Subcutaneous abdominal adipose tissue (tissue), 5 donors: ENCODE measurements around the gene FNDC1.

Experiments used
- H3K27ac ChIP-seq: one replicate; pipeline ENCODE4 v1.7.0; 2013; ENCODE audit warnings: low read depth, mild to moderate bottlenecking, inconsistent platforms, low read length, moderate library complexity
- H3K27me3 ChIP-seq, 5 donors: one replicate each; pipeline ENCODE4 v1.7.0; 2013; ENCODE audit warnings: low read length in 5 of 5, inconsistent platforms in 1 of 5; ENCODE audit not compliant: control insufficient read depth in 5 of 5, insufficient read depth in 4 of 5
- H3K36me3 ChIP-seq, 5 donors: one replicate each; pipeline ENCODE4 v1.7.0; 2013; ENCODE audit warnings: low read length in 5 of 5; ENCODE audit not compliant: control insufficient read depth in 5 of 5, insufficient read depth in 5 of 5
- H3K4me1 ChIP-seq, 5 donors: one replicate each; pipeline ENCODE4 v1.7.0; 2013; ENCODE audit warnings: low read length in 5 of 5, mild to moderate bottlenecking in 3 of 5, moderate library complexity in 1 of 5; ENCODE audit not compliant: control insufficient read depth in 5 of 5, insufficient read depth in 5 of 5
- H3K4me3 ChIP-seq, 5 donors: one replicate each; pipeline ENCODE4 v1.7.0; 2013; ENCODE audit warnings: low read length in 5 of 5, low read depth in 1 of 5
- H3K9ac ChIP-seq, 5 donors: one replicate each; pipeline ENCODE4 v1.7.0; 2013; ENCODE audit warnings: low read length in 5 of 5, mild to moderate bottlenecking in 4 of 5, moderate library complexity in 3 of 5
- H3K9me3 ChIP-seq, 5 donors: one replicate each; pipeline ENCODE4 v1.7.0; 2013; ENCODE audit warnings: low read length in 5 of 5; ENCODE audit not compliant: control insufficient read depth in 5 of 5
- donor health status: healthy.
- donor health status: healthy.
- donor health status: healthy.
- donor health status: healthy.
- donor health status: healthy.

FNDC1 gene

GRCh38 chr6:159299566-159299965, 130.4 kb downstream of the FNDC1 start:
- no peaks in the 10 kb centered on the region for H3K9me3 ChIP-seq
- H3K4me3 ChIP-seq = no peak overlapping the region
- H3K27ac ChIP-seq = no peak overlapping the region
- no peaks in the 10 kb centered on the region for H3K36me3 ChIP-seq
- H3K9ac ChIP-seq = no peak overlapping the region
- H3K27me3 ChIP-seq = no peaks in the 10 kb centered on the region
- H3K4me1 ChIP-seq = no peaks in the 10 kb centered on the region

- no peak overlapping the region for H3K27ac ChIP-seq
- no peaks in the 10 kb centered on the region for H3K36me3 ChIP-seq
- peaks cover 0 to 11% (median 8%) of the 10 kb centered on the region in 5 donors for H3K4me1 ChIP-seq
- no peak overlapping the region for H3K9ac ChIP-seq
- H3K27me3 ChIP-seq = no peaks in the 10 kb centered on the region
- H3K9me3 ChIP-seq = no peaks in the 10 kb centered on the region
- no peak overlapping the region for H3K4me3 ChIP-seq
Observed at GRCh38 chr6:159301277-159301676, 132.1 kb downstream of the FNDC1 start.

DNA sequence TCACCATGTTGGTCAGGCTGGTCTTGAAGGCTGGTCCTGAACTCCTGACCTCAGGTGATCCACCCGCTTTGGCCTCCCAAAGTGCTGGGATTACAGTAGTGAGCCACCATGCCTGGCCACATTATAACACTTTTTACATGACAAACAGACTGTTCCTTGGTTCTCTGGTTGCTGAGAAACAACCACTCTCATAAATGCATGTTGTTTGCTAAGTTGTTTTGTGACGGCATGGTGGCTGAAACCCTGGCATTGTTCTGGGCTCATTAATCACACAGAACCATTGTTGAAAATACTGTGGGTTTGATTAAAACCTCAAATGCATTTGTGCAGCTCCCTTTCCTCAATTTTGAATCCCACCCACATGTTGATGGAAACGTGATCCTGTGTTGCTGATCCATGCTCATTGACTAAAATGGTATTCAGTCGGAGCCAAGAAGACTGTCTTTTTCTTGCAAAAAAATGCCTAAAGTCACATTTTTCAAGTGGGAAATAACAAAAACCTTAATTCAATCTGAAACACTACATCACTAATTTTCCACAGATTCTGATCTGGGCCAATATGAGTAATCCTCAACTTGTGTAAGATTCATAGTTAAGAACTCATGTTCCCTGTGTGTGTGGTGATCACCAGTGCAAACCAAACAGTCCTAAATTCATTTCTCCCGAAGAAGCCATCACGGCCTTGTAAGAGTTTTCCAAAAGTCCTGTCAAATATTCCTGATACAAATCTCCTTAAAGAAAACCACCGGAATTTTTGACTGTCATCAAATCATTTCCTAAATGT, 132.8 kb downstream of the FNDC1 start:
- H3K4me1 ChIP-seq = peaks cover 0 to 18% (median 12%) of the 10 kb centered on the region in 5 donors
- no peak overlapping the region for H3K9ac ChIP-seq
- H3K27ac ChIP-seq = no peak overlapping the region
- no peaks in the 10 kb centered on the region for H3K27me3 ChIP-seq
- H3K4me3 ChIP-seq = no peak overlapping the region
- no peaks in the 10 kb centered on the region for H3K9me3 ChIP-seq
- no peaks in the 10 kb centered on the region for H3K36me3 ChIP-seq

DNA sequence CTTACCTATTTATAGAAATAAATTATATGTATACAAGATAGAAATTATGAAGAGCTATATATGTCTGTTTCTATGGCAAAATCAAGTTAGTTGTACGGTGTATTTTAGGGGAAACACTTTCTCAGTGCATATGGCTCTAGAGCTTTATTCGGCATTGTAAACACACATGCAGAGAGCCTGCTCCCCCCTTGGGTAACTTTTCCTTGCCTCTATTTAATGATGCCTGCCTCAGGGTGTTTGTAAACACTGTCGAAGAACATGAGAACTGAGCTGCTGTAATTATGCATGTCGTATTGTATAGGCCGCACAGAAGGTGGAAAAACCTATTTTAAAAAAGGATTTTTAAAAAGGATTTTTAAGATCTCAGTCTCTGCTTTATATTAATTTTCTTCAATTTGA, 133.4 kb downstream of the FNDC1 start:
- no peaks in the 10 kb centered on the region for H3K27me3 ChIP-seq
- no peak overlapping the region for H3K4me3 ChIP-seq
- H3K9ac ChIP-seq = no peak overlapping the region
- no peak overlapping the region for H3K27ac ChIP-seq
- H3K36me3 ChIP-seq = no peaks in the 10 kb centered on the region
- H3K4me1 ChIP-seq = peaks cover 0 to 23% (median 16%) of the 10 kb centered on the region in 5 donors
- no peaks in the 10 kb centered on the region for H3K9me3 ChIP-seq

- H3K27ac ChIP-seq = no peak overlapping the region
- H3K36me3 ChIP-seq = no peaks in the 10 kb centered on the region
- peaks cover 0 to 29% (median 21%) of the 10 kb centered on the region in 5 donors for H3K4me1 ChIP-seq
- H3K4me3 ChIP-seq = no peak overlapping the region
- H3K27me3 ChIP-seq = no peaks in the 10 kb centered on the region
- no peak overlapping the region for H3K9ac ChIP-seq
- H3K9me3 ChIP-seq = no peaks in the 10 kb centered on the region
Observed at GRCh38 chr6:159303159-159303558, 134.0 kb downstream of the FNDC1 start.

DNA sequence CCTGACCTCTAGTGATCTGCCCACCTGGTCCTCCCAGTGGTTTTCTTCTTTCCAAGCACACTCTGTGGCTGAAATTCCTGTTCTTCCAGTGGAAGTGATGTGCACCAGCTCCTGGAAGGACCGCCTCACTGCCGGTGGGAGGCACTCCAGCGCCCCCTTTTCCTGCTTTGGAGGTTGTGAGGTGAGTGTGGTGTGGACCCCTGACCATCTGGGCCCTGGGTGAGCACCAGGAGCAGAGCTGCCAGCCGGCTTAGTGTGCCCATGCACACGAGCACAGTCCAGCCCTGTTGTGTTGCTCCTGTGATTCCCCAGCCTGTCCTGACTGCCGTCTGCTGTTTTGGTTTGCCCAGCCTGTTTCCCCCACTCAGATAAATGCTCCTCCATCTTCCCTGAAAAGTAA, 134.6 kb downstream of the FNDC1 start:
- no peak overlapping the region for H3K27ac ChIP-seq
- peaks cover 0 to 32% (median 21%) of the 10 kb centered on the region in 5 donors for H3K4me1 ChIP-seq
- H3K27me3 ChIP-seq = no peaks in the 10 kb centered on the region
- H3K9me3 ChIP-seq = no peaks in the 10 kb centered on the region
- H3K36me3 ChIP-seq = no peaks in the 10 kb centered on the region
- no peak overlapping the region for H3K9ac ChIP-seq
- no peak overlapping the region for H3K4me3 ChIP-seq

- Histone ChIP-seq H3K27ac (no peak overlapping the region), H3K27me3 (no peaks in the 10 kb centered on the region), H3K9ac (no peak overlapping the region), H3K4me3 (no peak overlapping the region), H3K4me1 (peaks cover 0 to 39% (median 23%) of the 10 kb centered on the region in 5 donors), H3K9me3 (no peaks in the 10 kb centered on the region), H3K36me3 (no peaks in the 10 kb centered on the region)
Observed at GRCh38 chr6:159304641-159305040, 135.4 kb downstream of the FNDC1 start.

GRCh38 chr6:159305159-159305558, 136.0 kb downstream of the FNDC1 start:
- Histone ChIP-seq H3K27ac (no peak overlapping the region), H3K9ac (no peak overlapping the region), H3K4me1 (peaks cover 0 to 39% (median 25%) of the 10 kb centered on the region in 5 donors), H3K27me3 (no peaks in the 10 kb centered on the region), H3K36me3 (no peaks in the 10 kb centered on the region), H3K9me3 (no peaks in the 10 kb centered on the region), H3K4me3 (no peak overlapping the region)

GRCh38 chr6:159305804-159306537, 136.8 kb downstream of the FNDC1 start:
- Histone ChIP-seq H3K9me3 (no peaks in the 10 kb centered on the region), H3K4me3 (no peak overlapping the region), H3K36me3 (no peaks in the 10 kb centered on the region), H3K27ac (peak overlapping the region; percentile 80), H3K27me3 (no peaks in the 10 kb centered on the region), H3K4me1 (peaks cover 0 to 41% (median 29%) of the 10 kb centered on the region in 5 donors), H3K9ac (no peak overlapping the region)

DNA sequence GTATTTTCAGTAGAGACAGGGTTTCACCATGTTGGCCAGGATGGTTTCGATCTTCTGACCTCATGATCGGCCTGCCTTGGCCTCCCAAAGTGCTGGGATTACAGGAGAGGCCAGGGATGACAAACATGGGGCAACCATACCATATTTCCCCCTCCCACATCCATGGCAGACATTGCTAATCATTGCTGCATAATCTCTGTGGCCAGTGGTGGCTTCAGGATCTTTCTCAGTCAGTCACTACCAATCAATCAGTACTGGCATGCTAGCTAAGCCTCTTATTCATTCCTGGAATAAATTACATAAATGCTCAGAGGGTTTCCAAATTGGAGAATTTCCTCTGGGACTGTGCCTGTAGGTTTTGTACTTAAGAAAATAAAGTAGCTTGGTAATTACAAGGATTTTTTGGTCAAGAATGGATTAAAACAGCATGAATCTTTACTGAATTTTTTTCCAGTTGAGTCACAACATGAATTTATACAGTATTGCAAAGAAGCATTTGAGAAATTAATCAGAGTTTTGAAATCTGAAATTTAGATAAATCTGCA, 138.1 kb downstream of the FNDC1 start:
- H3K36me3 ChIP-seq = no peaks in the 10 kb centered on the region
- no peak overlapping the region for H3K9ac ChIP-seq
- H3K4me3 ChIP-seq = no peak overlapping the region
- peak overlapping the region; percentile 80 for H3K27ac ChIP-seq
- H3K9me3 ChIP-seq = no peaks in the 10 kb centered on the region
- peaks cover 0 to 54% (median 40%) of the 10 kb centered on the region in 5 donors for H3K4me1 ChIP-seq
- no peaks in the 10 kb centered on the region for H3K27me3 ChIP-seq
